Thoracic aorta (tissue), 2 donors: ENCODE results near the gene CCDC15. TPM values are rescaled to one million over a fixed set of nuclear protein-coding genes. Genes with fewer than 3 reads are reported as not detected.

Experiments used
- ATAC-seq: fragments of 150-250 bp; one replicate; pipeline ENCODE4 v1.8.0; 2017; ENCODE audit warnings: low read depth; ENCODE audit not compliant: insufficient number of reproducible peaks, low FRiP score
- DNase-seq: peaks from one replicate; pipeline ENCODE4 v3.0.0-alpha.2; 2020; ENCODE audit warnings: low spot score
- H3K27ac ChIP-seq, 2 donors: fragments of 200-600 bp; sonication (generic); 1 replicate in 1 of 2; 2 replicates in 1 of 2; pipeline ENCODE4 v1.5.1; 2016; ENCODE audit warnings: mild to moderate bottlenecking in 2 of 2, moderate library complexity in 2 of 2
- H3K27me3 ChIP-seq: fragments of 200-600 bp; sonication (generic); replicated peaks from 2 replicates; pipeline ENCODE4 v1.6.0; 2016; ENCODE audit warnings: mild to moderate bottlenecking; ENCODE audit not compliant: insufficient read depth
- H3K36me3 ChIP-seq: fragments of 200-600 bp; sonication (generic); one replicate; pipeline ENCODE4 v1.5.1; 2016
- H3K4me1 ChIP-seq, 2 donors: fragments of 200-600 bp; sonication (generic); 1 replicate in 1 of 2; 2 replicates in 1 of 2; pipeline versions ENCODE4 v1.5.1 to v1.6.0; 2016; ENCODE audit warnings: low read depth in 2 of 2, mild to moderate bottlenecking in 1 of 2; ENCODE audit not compliant: control insufficient read depth in 1 of 2
- H3K4me3 ChIP-seq: fragments of 200-600 bp; sonication (generic); 2 replicates; pipeline ENCODE4 v1.5.1; 2016; ENCODE audit warnings: mild to moderate bottlenecking
- H3K9me3 ChIP-seq: fragments of 200-600 bp; sonication (generic); 2 replicates; pipeline ENCODE4 v1.5.1; 2016
- CTCF ChIP-seq: fragments of 200-600 bp; sonication (generic); IDR thresholded peaks from one replicate; pipeline ENCODE4 v1.5.1; 2019; ENCODE audit warnings: antibody characterized with exemption
- total RNA-seq, 2 donors: library from RNA; depleted of rRNA; stranded (reverse); fragments of >200 nt; gene quantifications; one replicate each; pipeline versions ENCODE4 v1.1.0 to v1.2.3, GENCODE V29; 2016

CCDC15 gene
- total RNA-seq, 2 donors from 2014 or later = 0.49 to 1.2 TPM

- Histone ChIP-seq H3K4me3 (no peak overlapping the region), H3K36me3 (no peaks in the 10 kb centered on the region), H3K9me3 (no peaks in the 10 kb centered on the region), H3K4me1 (no peaks in the 10 kb centered on the region), H3K27me3 (no peaks in the 10 kb centered on the region), H3K27ac (no peak overlapping the region)
- ATAC-seq = no peak
- TF ChIP-seq CTCF = no peak
- DNase-seq = no peak
Observed at GRCh38 chr11:125082611-125083311, 128.8 kb downstream of the CCDC15 start.

- Histone ChIP-seq H3K4me1 (no peaks in the 10 kb centered on the region), H3K4me3 (no peak overlapping the region), H3K27me3 (no peaks in the 10 kb centered on the region), H3K9me3 (no peaks in the 10 kb centered on the region), H3K27ac (no peak overlapping the region), H3K36me3 (no peaks in the 10 kb centered on the region)
- TF ChIP-seq CTCF = no peak
- ATAC-seq (no peak), DNase-seq (no peak)
Observed at GRCh38 chr11:125083312-125084056, 129.5 kb downstream of the CCDC15 start.

- no peaks in the 10 kb centered on the region for H3K36me3 ChIP-seq
- no peak overlapping the region for H3K27ac ChIP-seq
- H3K27me3 ChIP-seq = no peaks in the 10 kb centered on the region
- no peaks in the 10 kb centered on the region for H3K4me1 ChIP-seq
- H3K4me3 ChIP-seq = no peak overlapping the region
- H3K9me3 ChIP-seq = no peaks in the 10 kb centered on the region
- ATAC-seq (no peak), DNase-seq (no peak)
- TF ChIP-seq CTCF = no peak
Observed at GRCh38 chr11:125084057-125084416, 130.0 kb downstream of the CCDC15 start.

GRCh38 chr11:125084761-125085231, 130.8 kb downstream of the CCDC15 start:
- Histone ChIP-seq H3K4me1 (no peaks in the 10 kb centered on the region), H3K9me3 (no peaks in the 10 kb centered on the region), H3K36me3 (no peaks in the 10 kb centered on the region), H3K27ac (no peak overlapping the region), H3K4me3 (no peak overlapping the region), H3K27me3 (no peaks in the 10 kb centered on the region)
- TF ChIP-seq CTCF = no peak
- DNase-seq (no peak), ATAC-seq (no peak)

GRCh38 chr11:125085301-125086081, 131.5 kb downstream of the CCDC15 start:
- Histone ChIP-seq H3K36me3 (no peaks in the 10 kb centered on the region), H3K4me1 (no peaks in the 10 kb centered on the region), H3K4me3 (no peak overlapping the region), H3K27ac (no peak overlapping the region), H3K27me3 (no peaks in the 10 kb centered on the region), H3K9me3 (no peaks in the 10 kb centered on the region)
- no peak for DNase-seq
- no peak for ATAC-seq
- no peak for TF ChIP-seq CTCF
